K562 (cell line): ENCODE data around the gene HYOU1.

Experiments used
- CTCF ChIP-seq, 3 experiments: IDR thresholded peaks in 2 of 3; conservative IDR thresholded peaks in 1 of 3; 2 replicates each; pipeline ENCODE4 v1.5.1; 2011 to 2012; ENCODE audit warnings: low read length in 3 of 3, mild to moderate bottlenecking in 3 of 3, control low read depth in 2 of 3, improper control_type of control experiment in 1 of 3, inconsistent platforms in 1 of 3, low read depth in 1 of 3, mixed read lengths in 1 of 3, moderate library complexity in 1 of 3; ENCODE audit not compliant: insufficient read depth in 2 of 3
- HOMEZ ChIP-seq: fragments of 250-450 bp; sonication (Bioruptor Pico); IDR thresholded peaks from 2 replicates; pipeline ENCODE4 v1.4.0; 2020; ENCODE audit warnings: mild to moderate bottlenecking, moderate library complexity
- MEIS2 ChIP-seq: fragments of 450-650 bp; IDR thresholded peaks from 2 replicates; pipeline ENCODE4 v1.6.1; 2014; ENCODE audit warnings: mild to moderate bottlenecking; ENCODE audit not compliant: partially characterized antibody

- TF ChIP-seq CTCF (IDR thresholded peaks at IDR 0.05 in 2 of 3, conservative IDR thresholded peaks at IDR 0.05 in 1 of 3; ENCODE audit: insufficient read depth in 2 of 3, low read depth in 1 of 3, low read length in 3 of 3), result peak; percentile 94 to 96 (median 95)
- no peak for TF ChIP-seq HOMEZ (CRISPR knock-in tag)
- peak; percentile 85 for TF ChIP-seq MEIS2
Measured at GRCh38 chr11:119030329-119031047, 26.5 kb downstream of the HYOU1 start, which contains the start of gene SLC37A4.
